HG03045 (cell line): ENCODE data around the gene FLOT1.

Source experiments
- ATAC-seq: cut with Tn5 transposase; IDR thresholded peaks from one replicate; pipeline ENCODE4 v1.9.1; 2021; ENCODE audit warnings: mild to moderate bottlenecking, moderate library complexity; ENCODE audit not compliant: unreplicated experiment

FLOT1 gene

DNA sequence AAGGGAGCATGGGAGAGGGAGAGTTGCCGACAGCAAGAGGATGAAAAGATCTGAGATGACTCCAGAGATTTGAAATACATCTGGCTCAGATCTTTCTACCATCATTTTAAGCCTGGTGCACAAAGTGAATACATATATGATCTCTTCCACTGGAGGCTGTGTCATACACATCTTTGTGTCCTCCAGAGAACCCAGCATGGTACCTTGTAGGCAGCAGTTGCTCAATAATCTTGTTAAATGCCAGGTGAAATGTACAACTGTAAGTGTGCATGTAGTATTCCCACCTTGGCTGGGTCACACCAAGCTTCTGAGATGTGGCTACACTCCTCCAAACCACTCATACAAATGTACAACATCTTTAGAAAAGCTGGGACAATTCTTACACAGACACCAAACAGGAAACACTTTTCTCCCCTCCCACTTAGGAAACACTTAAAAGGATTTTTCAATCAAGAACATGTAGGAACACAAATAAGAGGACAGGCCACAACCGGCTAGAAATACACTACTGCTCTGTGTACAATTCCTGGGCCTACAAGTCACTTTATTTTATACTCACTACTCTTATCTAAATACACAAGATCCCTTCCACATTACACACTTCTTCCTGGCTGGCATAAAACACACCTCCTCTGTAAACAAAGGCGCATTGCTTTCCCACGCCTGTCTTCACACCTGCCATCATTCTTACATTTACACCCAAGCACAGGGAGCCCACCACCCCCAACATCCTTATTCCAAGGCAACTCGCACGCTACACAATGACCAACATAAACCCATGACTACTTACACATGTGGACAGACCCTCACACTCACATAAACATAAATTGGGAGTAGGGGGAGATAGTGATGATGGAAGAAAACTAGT lies 5.6 kb upstream of the FLOT1 start:
- ATAC-seq, result no peak

GRCh38 chr6:30747300-30747687 lies 4.8 kb upstream of the FLOT1 start:
- ATAC-seq, result no peak

DNA sequence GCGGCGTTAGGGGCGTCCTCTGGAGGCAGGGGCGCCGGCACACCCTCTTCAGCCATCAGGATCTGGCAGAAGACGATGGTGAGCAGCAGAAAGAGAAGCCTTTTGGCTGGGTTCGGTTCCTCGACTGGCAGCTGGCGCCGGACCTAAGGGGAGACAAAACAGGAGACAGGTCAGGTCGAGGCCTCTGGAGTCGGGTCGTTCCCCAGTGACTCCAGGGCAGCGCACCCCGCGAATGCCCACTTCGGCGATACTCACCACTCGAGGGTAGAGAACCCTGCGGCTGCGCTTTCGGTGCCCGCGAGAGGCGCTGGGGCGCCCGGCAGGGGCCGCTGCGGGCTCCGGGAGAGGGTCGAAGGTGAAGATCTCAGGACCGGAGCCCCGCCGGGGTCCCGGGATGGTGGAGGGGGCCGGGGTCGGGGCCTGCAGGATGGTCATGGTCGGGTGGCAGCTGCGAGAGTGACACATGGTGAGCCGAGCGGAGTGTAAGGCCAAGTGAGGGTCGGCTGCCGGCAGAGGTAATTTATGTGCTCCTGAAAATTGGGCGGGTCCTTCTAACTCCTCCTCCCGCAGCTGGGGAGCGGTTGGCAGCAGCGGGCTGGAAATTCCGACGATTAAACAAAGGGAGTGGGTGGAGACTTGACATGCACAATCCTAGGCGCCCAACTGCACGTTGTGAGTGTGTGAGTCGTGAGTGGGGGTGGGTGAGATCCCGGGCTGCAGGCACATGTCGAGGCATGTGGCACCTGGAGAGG lies 1.7 kb upstream of the FLOT1 start, which contains the start of gene IER3:
IER3 (minus strand) TSS at position 494 of the 752 bp plus-strand sequence; CDS start at position 465, 29 bp downstream.
- no peak for ATAC-seq

DNA sequence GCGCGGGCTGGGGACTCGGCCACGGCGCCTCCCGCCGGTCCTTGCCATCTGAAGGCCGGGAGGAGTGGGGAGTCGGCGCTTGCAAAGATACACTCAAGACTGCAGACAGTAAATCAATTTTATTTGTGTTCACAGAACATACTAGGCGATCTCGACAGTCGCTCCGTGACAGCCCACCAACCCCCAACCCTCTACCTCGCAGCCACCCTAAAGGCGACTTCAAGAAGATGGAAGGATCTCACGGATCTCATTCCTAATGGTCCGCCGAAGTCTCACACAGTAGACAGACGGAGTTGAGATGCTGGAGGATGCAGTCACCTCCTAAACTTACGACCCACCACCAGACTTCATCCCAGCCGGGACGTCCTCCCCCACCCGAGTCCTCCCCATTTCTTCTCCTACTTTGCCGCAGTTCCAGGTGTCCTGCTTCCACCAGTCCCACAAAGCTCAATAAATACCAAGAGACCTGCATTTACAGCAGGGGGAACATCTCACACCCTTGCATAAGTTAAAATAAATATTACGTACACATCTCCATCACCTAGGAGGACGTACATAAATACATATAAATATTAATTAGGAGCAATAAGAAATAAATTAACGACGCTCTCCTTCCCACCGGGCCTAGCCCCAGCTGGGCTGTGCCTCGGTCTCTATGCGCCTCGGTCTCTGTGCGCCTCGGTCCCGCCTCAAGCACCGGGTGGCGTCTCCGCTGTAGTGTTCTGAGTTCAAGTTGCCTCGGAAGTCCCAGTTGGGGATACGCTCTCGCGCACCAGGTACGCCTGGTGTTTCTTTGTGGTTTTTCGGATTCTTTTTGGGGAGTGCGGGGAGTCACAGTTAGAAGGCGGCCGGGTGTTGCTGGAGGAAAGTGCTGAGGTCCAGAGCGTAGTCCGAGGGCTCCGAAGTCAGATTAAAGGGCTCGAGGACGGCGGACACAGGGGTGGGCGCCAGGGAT lies 889 bp upstream of the FLOT1 start:
- ATAC-seq, result peak; percentile 9

- no peak for ATAC-seq
Observed at GRCh38 chr6:30741789-30742315, 635 bp downstream of the FLOT1 start.

GRCh38 chr6:30741063-30741779 lies 1.3 kb downstream of the FLOT1 start:
- no peak for ATAC-seq

DNA sequence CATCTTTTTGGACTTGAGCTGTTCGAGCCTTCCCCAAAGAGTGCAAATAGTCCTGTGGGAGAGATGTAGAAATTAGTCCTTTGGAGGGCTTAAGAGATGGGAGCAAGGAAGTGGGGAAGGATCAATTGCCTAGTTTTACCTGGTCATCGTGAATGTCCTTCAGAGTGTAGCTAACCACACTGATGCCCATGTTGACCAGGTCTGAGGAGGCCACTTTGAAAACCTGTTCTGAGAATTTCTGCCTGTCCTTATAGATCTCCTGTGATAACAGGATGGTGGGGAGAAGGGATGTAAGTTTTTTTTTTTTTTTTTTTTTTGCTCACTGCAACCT lies 2.0 kb downstream of the FLOT1 start:
- no peak for ATAC-seq

- ATAC-seq, result no peak
Observed at GRCh38 chr6:30738532-30738931, 4.0 kb downstream of the FLOT1 start.

- ATAC-seq, result no peak
Observed at GRCh38 chr6:30735668-30736314, 6.7 kb downstream of the FLOT1 start.

DNA sequence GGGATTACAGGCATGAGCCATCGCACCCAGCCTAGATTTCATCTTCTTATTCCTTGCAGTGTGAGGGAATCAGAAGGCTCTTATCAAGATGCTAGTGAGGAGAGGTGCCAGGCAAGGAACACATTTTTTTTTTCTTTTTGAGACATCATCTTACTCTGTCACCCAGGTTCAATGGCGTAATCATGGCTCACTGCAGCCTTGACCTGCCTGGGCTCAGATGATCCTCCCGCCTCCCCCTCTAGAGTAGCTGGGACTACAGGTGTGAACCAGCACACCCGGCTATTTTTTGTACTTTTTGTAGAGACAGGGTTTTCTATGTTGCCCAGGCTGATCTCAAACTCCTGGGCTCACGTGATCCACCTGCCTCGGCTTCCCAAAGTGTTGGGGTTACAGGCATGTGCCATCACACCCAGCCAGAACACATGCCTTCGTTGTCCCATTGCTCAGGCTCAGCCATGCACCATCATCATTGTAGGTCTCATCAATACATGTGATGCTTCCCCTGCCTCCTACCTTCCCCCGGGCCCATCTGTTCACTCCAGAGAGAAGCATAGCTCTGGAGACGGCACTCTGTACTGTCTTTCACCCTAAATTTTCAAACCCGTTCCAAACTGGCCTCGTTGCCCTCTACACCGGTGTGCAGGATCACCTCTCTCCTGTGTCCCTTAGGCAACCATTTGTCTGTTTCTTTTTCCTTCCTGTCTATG lies 10.1 kb downstream of the FLOT1 start:
- ATAC-seq, result no peak

- ATAC-seq, result peak; percentile 56
Observed at GRCh38 chr6:30730601-30731435, 11.7 kb downstream of the FLOT1 start.

DNA sequence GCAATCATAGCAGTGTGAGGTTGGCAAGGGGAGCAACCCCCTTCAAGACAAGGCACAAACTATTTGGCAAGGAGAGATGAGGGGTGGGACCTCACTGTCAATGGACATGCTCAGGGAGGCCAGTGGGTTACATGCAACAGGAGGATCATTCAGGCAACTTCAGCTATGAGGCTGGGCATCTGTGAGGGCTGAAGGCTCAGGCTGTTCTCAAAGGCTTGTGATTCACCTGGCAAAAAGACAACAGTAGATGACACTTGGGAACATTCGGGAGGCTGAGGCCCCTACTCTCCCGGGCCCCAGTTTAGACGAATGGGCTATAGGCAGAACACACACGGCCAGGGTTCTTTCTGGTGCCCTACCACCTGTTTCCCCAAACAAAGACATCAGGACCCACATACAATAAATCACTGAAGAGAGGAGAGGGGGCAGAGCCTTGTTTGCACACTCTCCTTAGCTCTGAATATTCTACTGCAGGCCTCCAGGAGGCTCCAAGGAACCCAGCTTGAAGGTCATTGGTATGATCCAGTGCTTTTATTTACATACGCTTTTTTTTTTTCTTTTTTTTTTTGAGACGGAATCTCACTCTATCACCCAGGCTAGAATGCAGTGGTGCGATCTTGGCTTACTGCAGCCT lies 14.4 kb downstream of the FLOT1 start:
- no peak for ATAC-seq

- ATAC-seq, result no peak
Observed at GRCh38 chr6:30726506-30727413, 15.7 kb downstream of the FLOT1 start.

- no peak for ATAC-seq
Observed at GRCh38 chr6:30725713-30726505, 16.6 kb downstream of the FLOT1 start.

- no peak for ATAC-seq
Observed at GRCh38 chr6:30724906-30725667, 17.4 kb downstream of the FLOT1 start.
